ENCODE data around the gene SFSWAP.

Gene SFSWAP

DNA sequence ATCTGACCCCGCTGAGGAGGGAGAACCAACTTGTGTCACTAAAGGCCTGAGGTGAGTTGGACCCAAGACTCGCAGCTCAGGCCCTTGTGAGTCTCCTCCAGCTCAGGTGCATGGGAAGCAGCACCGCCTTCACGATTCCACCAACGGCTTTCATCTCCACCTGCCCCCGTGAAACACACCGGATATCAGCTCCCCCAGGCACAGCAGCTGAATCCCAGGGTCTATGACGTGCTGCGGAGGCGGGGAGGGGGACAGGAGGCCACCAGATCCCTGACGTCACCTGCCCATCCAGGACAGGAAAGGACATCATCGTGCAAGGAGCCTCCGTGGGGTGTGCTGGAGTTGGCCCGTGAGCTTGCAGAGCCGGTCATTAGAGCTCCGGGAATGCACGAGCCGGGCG, 18.5 kb upstream of the SFSWAP start:
- Histone ChIP-seq H3K36me3 (ENCODE audit: control insufficient read depth in 1 of 2, insufficient read depth in 2 of 2, low read length in 2 of 2) (no peaks in the 10 kb centered on the region), H3K27ac (ENCODE audit: low read length) (no peak overlapping the region), H3K4me3 (ENCODE audit: low read depth in 1 of 2, low read length in 2 of 2) (no peak overlapping the region), H3K9me3 (ENCODE audit: control insufficient read depth in 1 of 2, low read length in 2 of 2) (no peaks in the 10 kb centered on the region), H3K27me3 (ENCODE audit: low read depth, low read length) (no peaks in the 10 kb centered on the region), H3K4me1 (ENCODE audit: control insufficient read depth in 1 of 2, insufficient read depth in 2 of 2, low read length in 2 of 2) (no peaks in the 10 kb centered on the region)

DNA sequence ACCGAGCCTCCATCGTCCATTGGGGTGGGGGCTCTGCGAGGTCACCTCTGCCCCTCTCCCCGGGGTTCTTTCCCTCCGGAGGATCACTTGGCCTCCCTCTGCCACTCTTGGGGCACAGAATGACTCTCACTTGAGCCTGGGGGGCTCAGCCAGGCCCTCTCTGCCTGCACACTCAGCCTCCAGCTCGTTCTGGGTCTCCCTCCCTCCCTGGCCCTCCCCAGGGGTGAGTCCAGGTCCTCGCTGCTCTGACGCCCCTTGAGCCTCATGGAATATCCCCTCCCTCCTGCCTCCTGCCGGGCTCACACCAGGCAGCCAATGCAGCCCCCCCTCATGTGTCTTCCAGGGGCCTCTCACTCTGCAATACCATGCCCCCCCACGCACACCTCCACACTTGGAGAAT, 17.7 kb upstream of the SFSWAP start:
- no peaks in the 10 kb centered on the region for H3K9me3 ChIP-seq (ENCODE audit: control insufficient read depth in 1 of 2, low read length in 2 of 2)
- no peaks in the 10 kb centered on the region for H3K4me1 ChIP-seq (ENCODE audit: control insufficient read depth in 1 of 2, insufficient read depth in 2 of 2, low read length in 2 of 2)
- no peak overlapping the region for H3K27ac ChIP-seq (ENCODE audit: low read length)
- H3K27me3 ChIP-seq (ENCODE audit: low read depth, low read length): no peaks in the 10 kb centered on the region
- H3K36me3 ChIP-seq (ENCODE audit: control insufficient read depth in 1 of 2, insufficient read depth in 2 of 2, low read length in 2 of 2): no peaks in the 10 kb centered on the region
- H3K4me3 ChIP-seq (ENCODE audit: low read depth in 1 of 2, low read length in 2 of 2): no peak overlapping the region

- Histone ChIP-seq H3K4me3 (ENCODE audit: low read depth in 1 of 2, low read length in 2 of 2) (no peak overlapping the region), H3K27me3 (ENCODE audit: low read depth, low read length) (peaks cover 2% of the 10 kb centered on the region), H3K36me3 (ENCODE audit: control insufficient read depth in 1 of 2, insufficient read depth in 2 of 2, low read length in 2 of 2) (no peaks in the 10 kb centered on the region), H3K9me3 (ENCODE audit: control insufficient read depth in 1 of 2, low read length in 2 of 2) (no peaks in the 10 kb centered on the region), H3K27ac (ENCODE audit: low read length) (no peak overlapping the region), H3K4me1 (ENCODE audit: control insufficient read depth in 1 of 2, insufficient read depth in 2 of 2, low read length in 2 of 2) (no peaks in the 10 kb centered on the region)
Measured at GRCh38 chr12:131694116-131694838, 16.6 kb upstream of the SFSWAP start.

GRCh38 chr12:131695968-131696367, 14.9 kb upstream of the SFSWAP start:
- H3K4me1 ChIP-seq (ENCODE audit: control insufficient read depth in 1 of 2, insufficient read depth in 2 of 2, low read length in 2 of 2): no peaks in the 10 kb centered on the region
- H3K27ac ChIP-seq (ENCODE audit: low read length): no peak overlapping the region
- H3K36me3 ChIP-seq (ENCODE audit: control insufficient read depth in 1 of 2, insufficient read depth in 2 of 2, low read length in 2 of 2): no peaks in the 10 kb centered on the region
- H3K9me3 ChIP-seq (ENCODE audit: control insufficient read depth in 1 of 2, low read length in 2 of 2): no peaks in the 10 kb centered on the region
- peaks cover 3% of the 10 kb centered on the region for H3K27me3 ChIP-seq (ENCODE audit: low read depth, low read length)
- H3K4me3 ChIP-seq (ENCODE audit: low read depth in 1 of 2, low read length in 2 of 2): no peak overlapping the region

DNA sequence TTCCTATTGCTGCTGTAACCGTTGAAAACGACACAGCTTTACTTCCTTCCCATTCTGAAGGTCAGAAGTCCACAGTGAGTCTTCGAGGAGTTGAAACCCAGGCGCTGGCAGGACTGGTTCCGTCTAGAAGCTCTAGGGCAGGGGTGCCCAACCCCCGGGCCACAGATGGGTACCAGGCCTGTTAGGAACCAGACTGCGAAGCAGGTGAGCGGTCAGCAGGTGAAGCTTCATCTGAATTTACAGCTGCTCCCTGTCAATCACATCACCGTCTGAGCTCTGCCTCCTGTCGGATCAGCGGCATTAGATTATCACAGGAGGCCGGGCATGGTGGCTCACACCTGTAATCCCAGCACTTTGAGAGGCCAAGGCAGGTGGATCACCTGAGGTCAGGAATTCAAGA, 12.6 kb upstream of the SFSWAP start:
- no peak overlapping the region for H3K4me3 ChIP-seq (ENCODE audit: low read depth in 1 of 2, low read length in 2 of 2)
- no peaks in the 10 kb centered on the region for H3K36me3 ChIP-seq (ENCODE audit: control insufficient read depth in 1 of 2, insufficient read depth in 2 of 2, low read length in 2 of 2)
- no peaks in the 10 kb centered on the region for H3K4me1 ChIP-seq (ENCODE audit: control insufficient read depth in 1 of 2, insufficient read depth in 2 of 2, low read length in 2 of 2)
- peaks cover 3% of the 10 kb centered on the region for H3K27me3 ChIP-seq (ENCODE audit: low read depth, low read length)
- peaks cover 0 to 8% of the 10 kb centered on the region in 2 donors for H3K9me3 ChIP-seq (ENCODE audit: control insufficient read depth in 1 of 2, low read length in 2 of 2)
- H3K27ac ChIP-seq (ENCODE audit: low read length): no peak overlapping the region

DNA sequence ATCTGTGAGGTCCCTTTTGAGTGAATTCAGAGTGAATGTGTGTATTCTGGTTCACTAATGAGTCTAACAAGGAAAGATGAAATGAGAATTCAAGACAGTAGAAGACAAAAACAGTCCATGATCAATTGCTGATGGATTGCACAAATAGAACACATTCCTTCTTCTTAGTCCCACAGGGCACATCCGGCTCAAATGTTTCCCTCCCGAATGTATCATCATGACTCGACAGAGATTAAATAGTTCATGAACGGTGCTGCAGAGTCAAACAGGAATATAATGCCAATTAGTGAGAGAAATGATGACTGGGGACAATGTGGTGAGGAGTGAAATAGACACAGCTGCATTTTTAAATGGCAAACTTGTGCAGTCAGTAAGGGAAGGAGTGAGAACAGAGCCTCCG, 11.5 kb upstream of the SFSWAP start:
- Histone ChIP-seq H3K4me3 (ENCODE audit: low read depth in 1 of 2, low read length in 2 of 2) (no peak overlapping the region), H3K27me3 (ENCODE audit: low read depth, low read length) (peaks cover 3% of the 10 kb centered on the region), H3K4me1 (ENCODE audit: control insufficient read depth in 1 of 2, insufficient read depth in 2 of 2, low read length in 2 of 2) (no peaks in the 10 kb centered on the region), H3K27ac (ENCODE audit: low read length) (no peak overlapping the region), H3K9me3 (ENCODE audit: control insufficient read depth in 1 of 2, low read length in 2 of 2) (peaks cover 0 to 11% of the 10 kb centered on the region in 2 donors), H3K36me3 (ENCODE audit: control insufficient read depth in 1 of 2, insufficient read depth in 2 of 2, low read length in 2 of 2) (no peaks in the 10 kb centered on the region)

GRCh38 chr12:131700271-131700670, 10.6 kb upstream of the SFSWAP start:
- peaks cover 0 to 17% of the 10 kb centered on the region in 2 donors for H3K9me3 ChIP-seq (ENCODE audit: control insufficient read depth in 1 of 2, low read length in 2 of 2)
- no peaks in the 10 kb centered on the region for H3K4me1 ChIP-seq (ENCODE audit: control insufficient read depth in 1 of 2, insufficient read depth in 2 of 2, low read length in 2 of 2)
- H3K4me3 ChIP-seq (ENCODE audit: low read depth in 1 of 2, low read length in 2 of 2): no peak overlapping the region
- no peaks in the 10 kb centered on the region for H3K36me3 ChIP-seq (ENCODE audit: control insufficient read depth in 1 of 2, insufficient read depth in 2 of 2, low read length in 2 of 2)
- no peak overlapping the region for H3K27ac ChIP-seq (ENCODE audit: low read length)
- H3K27me3 ChIP-seq (ENCODE audit: low read depth, low read length): peaks cover 3% of the 10 kb centered on the region

DNA sequence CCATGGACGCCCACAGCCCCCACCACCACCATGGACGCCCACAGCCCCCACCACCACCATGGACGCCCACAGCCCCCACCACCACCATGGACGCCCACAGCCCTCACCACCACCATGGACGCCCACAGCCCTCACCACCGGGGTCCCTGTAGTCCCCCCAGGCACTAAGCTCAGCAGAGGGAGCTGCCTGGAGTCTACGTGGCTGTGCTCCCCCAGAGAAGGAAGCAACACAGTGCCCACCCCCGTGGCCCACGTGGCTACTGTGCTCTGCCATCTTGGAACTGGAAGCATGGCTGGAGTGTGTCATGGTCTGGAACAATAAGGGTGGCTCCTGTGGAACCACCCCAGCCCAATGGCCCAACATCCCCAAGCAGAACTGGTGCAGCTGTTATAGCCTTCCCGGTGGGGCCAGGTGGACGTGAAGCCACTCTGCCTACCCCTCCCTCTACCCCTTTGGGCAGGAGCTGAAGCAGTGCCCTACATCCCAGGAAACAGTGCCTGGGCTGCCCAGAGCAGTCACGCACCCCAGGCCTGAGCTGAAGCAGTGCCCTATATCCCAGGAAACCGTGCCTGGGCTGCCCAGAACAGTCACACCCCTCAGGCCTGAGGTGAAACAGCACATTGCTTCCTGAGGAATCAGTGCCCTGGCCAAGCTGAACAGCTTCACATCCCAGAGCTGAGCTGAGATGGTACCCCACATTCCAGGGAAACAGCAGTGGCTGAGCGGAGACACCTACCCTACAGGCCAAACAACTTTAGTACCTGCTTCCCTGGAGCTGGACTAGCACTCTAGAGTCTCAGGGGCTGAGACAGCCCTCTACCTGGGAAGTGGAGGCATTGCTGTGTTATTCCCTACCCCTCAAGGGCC, 9.0 kb upstream of the SFSWAP start:
- Histone ChIP-seq H3K4me1 (ENCODE audit: control insufficient read depth in 1 of 2, insufficient read depth in 2 of 2, low read length in 2 of 2) (no peaks in the 10 kb centered on the region), H3K27me3 (ENCODE audit: low read depth, low read length) (peaks cover 3% of the 10 kb centered on the region), H3K9me3 (ENCODE audit: control insufficient read depth in 1 of 2, low read length in 2 of 2) (peaks cover 0 to 17% of the 10 kb centered on the region in 2 donors), H3K4me3 (ENCODE audit: low read depth in 1 of 2, low read length in 2 of 2) (no peak overlapping the region), H3K36me3 (ENCODE audit: control insufficient read depth in 1 of 2, insufficient read depth in 2 of 2, low read length in 2 of 2) (no peaks in the 10 kb centered on the region), H3K27ac (ENCODE audit: low read length) (no peak overlapping the region)

DNA sequence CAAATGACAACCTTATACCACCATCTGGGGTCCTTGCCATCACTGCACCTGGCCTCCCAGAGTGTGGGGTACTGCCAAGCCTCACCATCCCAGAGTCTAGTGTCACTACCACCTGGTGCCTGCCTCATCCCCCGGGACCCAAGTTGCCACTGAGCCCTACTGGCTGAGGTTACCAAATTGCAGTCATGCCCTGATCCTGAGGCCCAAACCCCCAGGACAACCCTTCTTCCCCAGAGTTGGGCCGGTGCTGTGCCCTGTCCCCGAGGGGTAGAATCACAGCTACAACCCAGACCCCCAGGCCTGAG, 8.4 kb upstream of the SFSWAP start:
- no peaks in the 10 kb centered on the region for H3K36me3 ChIP-seq (ENCODE audit: control insufficient read depth in 1 of 2, insufficient read depth in 2 of 2, low read length in 2 of 2)
- no peak overlapping the region for H3K27ac ChIP-seq (ENCODE audit: low read length)
- H3K4me3 ChIP-seq (ENCODE audit: low read depth in 1 of 2, low read length in 2 of 2): no peak overlapping the region
- H3K27me3 ChIP-seq (ENCODE audit: low read depth, low read length): peaks cover 3% of the 10 kb centered on the region
- peaks cover 0 to 17% of the 10 kb centered on the region in 2 donors for H3K9me3 ChIP-seq (ENCODE audit: control insufficient read depth in 1 of 2, low read length in 2 of 2)
- no peaks in the 10 kb centered on the region for H3K4me1 ChIP-seq (ENCODE audit: control insufficient read depth in 1 of 2, insufficient read depth in 2 of 2, low read length in 2 of 2)

GRCh38 chr12:131703161-131703560, 7.7 kb upstream of the SFSWAP start:
- no peak overlapping the region for H3K27ac ChIP-seq (ENCODE audit: low read length)
- H3K9me3 ChIP-seq (ENCODE audit: control insufficient read depth in 1 of 2, low read length in 2 of 2): peaks cover 0 to 17% of the 10 kb centered on the region in 2 donors
- peaks cover 3% of the 10 kb centered on the region for H3K27me3 ChIP-seq (ENCODE audit: low read depth, low read length)
- no peaks in the 10 kb centered on the region for H3K36me3 ChIP-seq (ENCODE audit: control insufficient read depth in 1 of 2, insufficient read depth in 2 of 2, low read length in 2 of 2)
- H3K4me1 ChIP-seq (ENCODE audit: control insufficient read depth in 1 of 2, insufficient read depth in 2 of 2, low read length in 2 of 2): no peaks in the 10 kb centered on the region
- no peak overlapping the region for H3K4me3 ChIP-seq (ENCODE audit: low read depth in 1 of 2, low read length in 2 of 2)

DNA sequence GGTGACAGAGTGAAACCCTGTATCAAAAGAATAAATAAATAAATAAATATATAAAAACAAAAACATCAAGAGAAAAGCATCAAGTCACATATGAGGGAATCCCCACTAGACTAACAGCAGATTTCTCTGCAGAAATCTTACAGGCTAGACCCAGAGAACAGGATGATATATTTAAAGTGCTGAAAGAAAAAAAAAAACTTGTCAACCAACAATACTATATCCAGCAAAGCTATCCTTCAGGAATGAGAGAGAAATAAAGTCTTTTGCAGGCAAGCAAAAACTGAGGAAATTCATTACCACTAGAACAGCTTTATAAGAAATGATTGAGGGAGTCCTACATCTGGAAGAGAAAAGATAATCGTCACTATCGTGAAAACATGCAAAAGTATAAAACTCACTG, 6.4 kb upstream of the SFSWAP start:
- Histone ChIP-seq H3K4me3 (ENCODE audit: low read depth in 1 of 2, low read length in 2 of 2) (peak overlapping the region in 1 of 2 donors; percentile 17), H3K27ac (ENCODE audit: low read length) (no peak overlapping the region), H3K36me3 (ENCODE audit: control insufficient read depth in 1 of 2, insufficient read depth in 2 of 2, low read length in 2 of 2) (no peaks in the 10 kb centered on the region), H3K27me3 (ENCODE audit: low read depth, low read length) (no peaks in the 10 kb centered on the region), H3K4me1 (ENCODE audit: control insufficient read depth in 1 of 2, insufficient read depth in 2 of 2, low read length in 2 of 2) (no peaks in the 10 kb centered on the region), H3K9me3 (ENCODE audit: control insufficient read depth in 1 of 2, low read length in 2 of 2) (peaks cover 0 to 17% of the 10 kb centered on the region in 2 donors)
